GM23248 (cell line): ENCODE data around the gene ACTL10.

ENCODE experiments used
- EZH2 ChIP-seq: fragments of 200-600 bp; sonication (generic); IDR thresholded peaks from 2 replicates; pipeline ENCODE4 v1.6.1; 2018; ENCODE audit warnings: antibody characterized with exemption, mild to moderate bottlenecking; ENCODE audit not compliant: insufficient read depth, poor library complexity, severe bottlenecking
- EZH2phosphoT487 ChIP-seq: fragments of 200-600 bp; sonication (generic); IDR thresholded peaks from 2 replicates; pipeline ENCODE4 v1.6.1; 2018; ENCODE audit warnings: antibody characterized with exemption, moderate library complexity, mild to moderate bottlenecking, low read depth; ENCODE audit not compliant: insufficient read depth

DNA sequence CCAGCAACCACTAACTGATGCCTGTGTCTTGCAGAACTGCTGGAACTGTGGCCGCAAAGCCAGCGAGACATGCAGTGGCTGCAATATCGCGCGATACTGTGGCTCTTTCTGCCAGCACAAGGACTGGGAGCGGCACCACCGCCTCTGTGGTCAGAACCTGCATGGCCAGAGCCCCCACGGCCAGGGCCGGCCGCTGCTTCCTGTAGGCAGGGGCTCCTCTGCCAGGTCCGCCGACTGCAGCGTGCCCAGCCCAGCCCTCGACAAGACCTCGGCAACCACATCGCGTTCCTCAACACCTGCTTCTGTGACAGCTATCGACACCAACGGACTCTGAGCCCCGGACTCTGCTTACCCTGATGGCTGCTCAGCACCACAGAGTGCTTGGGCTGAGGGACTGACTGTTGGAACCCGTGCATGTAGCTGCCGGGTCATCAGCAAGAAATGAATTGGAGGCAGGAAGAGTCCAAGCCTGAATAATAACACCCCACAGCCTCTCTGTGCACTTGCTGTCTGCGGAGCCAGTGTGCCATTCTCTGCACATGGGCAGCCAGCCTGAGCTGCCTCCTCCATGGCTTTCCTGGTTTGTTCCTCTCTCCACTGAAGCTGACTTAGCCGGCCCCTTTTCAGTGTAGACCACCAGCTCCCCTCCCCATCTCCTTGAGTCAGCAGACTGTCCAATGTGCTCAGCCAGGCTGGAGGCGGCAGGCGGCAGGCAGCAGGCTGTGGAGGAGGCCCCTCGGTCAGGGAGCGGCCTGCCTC, 22.3 kb upstream of the ACTL10 start:
- no peak for TF ChIP-seq EZH2phosphoT487
- no peak for TF ChIP-seq EZH2
